Measurements from ENCODE around the gene LGR4.

The LGR4 gene

DNA sequence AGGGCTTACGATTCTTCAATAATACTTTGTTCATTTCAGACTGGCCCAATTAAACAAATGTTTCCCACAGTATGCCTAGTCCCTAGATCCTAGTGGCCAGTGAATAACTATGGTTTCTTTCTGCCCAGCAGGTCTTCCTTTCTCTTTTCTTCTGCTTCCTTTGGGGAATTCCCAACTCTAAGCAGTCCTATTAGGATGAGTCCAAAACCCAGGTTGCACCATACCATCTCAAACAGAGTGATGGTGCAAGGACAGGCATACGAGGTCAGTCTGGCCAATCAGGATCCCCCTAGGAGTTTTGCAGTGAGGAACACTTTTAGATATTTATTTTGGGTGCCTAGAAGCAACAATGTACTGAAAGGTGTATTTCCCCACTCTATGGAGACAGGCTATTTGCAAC, 68.2 kb downstream of the LGR4 start:
- no peak for DNase-seq (ENCODE audit: low read depth)
- H3K4me3 ChIP-seq (ENCODE audit: control insufficient read depth, low read depth, low read length): no peak overlapping the region
- TF ChIP-seq CTCF (IDR thresholded peaks at IDR 0.05; ENCODE audit: control insufficient read depth, insufficient read depth, low read depth, low read length, missing control alignments): no peak

DNA sequence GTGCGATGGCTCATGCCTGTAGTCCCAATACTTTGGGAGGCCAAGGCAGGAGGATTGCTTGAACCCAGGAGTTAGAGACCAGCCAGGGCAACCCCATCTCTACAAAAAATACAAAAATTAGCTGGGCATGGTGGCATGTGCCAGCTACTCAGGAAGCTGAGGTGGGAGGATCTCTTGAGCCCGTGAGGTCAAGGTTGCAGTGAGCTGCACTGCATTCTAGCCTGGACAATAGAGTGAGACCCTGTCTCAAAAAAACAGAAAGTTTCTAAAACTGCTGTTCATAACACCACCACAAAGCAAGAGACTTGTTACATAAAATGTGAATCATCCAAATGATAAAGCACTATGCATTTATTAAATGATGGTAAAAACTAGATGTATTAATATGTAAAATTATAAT, 69.4 kb downstream of the LGR4 start:
- H3K4me3 ChIP-seq (ENCODE audit: control insufficient read depth, low read depth, low read length): no peak overlapping the region
- no peak for DNase-seq (ENCODE audit: low read depth)
- no peak for TF ChIP-seq CTCF (IDR thresholded peaks at IDR 0.05; ENCODE audit: control insufficient read depth, insufficient read depth, low read depth, low read length, missing control alignments)

DNA sequence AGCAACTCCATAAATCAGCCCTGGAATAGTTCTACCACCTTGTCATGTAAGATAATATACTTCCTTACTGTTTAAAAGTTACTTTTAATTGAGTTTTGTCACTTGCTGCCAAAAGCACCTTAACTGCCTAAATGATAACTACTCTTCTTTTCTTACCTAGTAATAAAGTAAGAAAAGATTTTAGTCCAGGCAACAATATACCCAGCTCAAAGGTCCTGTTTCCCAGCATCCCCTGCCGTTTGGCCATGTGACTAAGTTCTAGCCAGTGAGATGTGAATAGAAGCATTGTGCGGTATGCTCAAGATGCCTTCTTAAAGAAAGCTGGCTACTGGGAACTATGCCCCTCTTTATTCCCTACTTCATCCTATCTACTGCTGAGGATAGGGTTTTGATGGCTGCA, 70.1 kb downstream of the LGR4 start:
- H3K4me3 ChIP-seq (ENCODE audit: control insufficient read depth, low read depth, low read length): no peak overlapping the region
- no peak for DNase-seq (ENCODE audit: low read depth)
- no peak for TF ChIP-seq CTCF (IDR thresholded peaks at IDR 0.05; ENCODE audit: control insufficient read depth, insufficient read depth, low read depth, low read length, missing control alignments)

GRCh38 chr11:27401833-27402316, 70.7 kb downstream of the LGR4 start:
- no peak for DNase-seq (ENCODE audit: low read depth)
- no peak for TF ChIP-seq CTCF (IDR thresholded peaks at IDR 0.05; ENCODE audit: control insufficient read depth, insufficient read depth, low read depth, low read length, missing control alignments)
- no peak overlapping the region for H3K4me3 ChIP-seq (ENCODE audit: control insufficient read depth, low read depth, low read length)

GRCh38 chr11:27401280-27401832, 71.2 kb downstream of the LGR4 start:
- DNase-seq (ENCODE audit: low read depth): peak; percentile 29
- TF ChIP-seq CTCF (IDR thresholded peaks at IDR 0.05; ENCODE audit: control insufficient read depth, insufficient read depth, low read depth, low read length, missing control alignments): no peak
- no peak overlapping the region for H3K4me3 ChIP-seq (ENCODE audit: control insufficient read depth, low read depth, low read length)

DNA sequence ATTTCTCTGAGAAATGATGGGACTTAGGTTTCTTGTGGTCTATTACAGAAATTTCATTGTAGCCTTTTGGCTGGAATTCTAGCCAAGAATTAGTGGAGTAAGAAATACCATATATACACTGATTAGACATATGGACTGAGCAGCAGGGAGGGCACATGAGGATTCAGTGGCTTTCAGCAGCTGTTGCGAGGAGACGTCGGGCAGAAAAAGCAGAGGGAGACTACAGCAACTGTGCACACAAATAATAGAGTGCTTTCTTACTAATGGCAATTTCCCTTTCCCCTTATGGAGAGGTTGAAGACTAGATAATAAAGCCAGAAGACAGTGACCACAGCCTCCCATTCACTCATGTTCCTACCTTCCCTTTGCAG, 74.2 kb downstream of the LGR4 start:
- DNase-seq (ENCODE audit: low read depth): no peak
- no peak for TF ChIP-seq CTCF (IDR thresholded peaks at IDR 0.05; ENCODE audit: control insufficient read depth, insufficient read depth, low read depth, low read length, missing control alignments)
- no peak overlapping the region for H3K4me3 ChIP-seq (ENCODE audit: control insufficient read depth, low read depth, low read length)

Data from AG09309 (cell line).